BLaER1 (cell line): ENCODE measurements around the gene SND1.

Source experiments
- H3K27ac ChIP-seq: shearing (Covaris generic); formaldehyde crosslinking; 2 replicates; pipeline ENCODE4 v1.8.1; 2022
- H3K27me3 ChIP-seq: shearing (Covaris generic); formaldehyde crosslinking; 2 replicates; pipeline ENCODE4 v1.8.1; 2022
- H3K36me3 ChIP-seq: shearing (Covaris generic); formaldehyde crosslinking; 2 replicates; pipeline ENCODE4 v1.8.1; 2022
- H3K4me1 ChIP-seq: shearing (Covaris generic); formaldehyde crosslinking; 2 replicates; pipeline ENCODE4 v1.8.1; 2022
- H3K4me2 ChIP-seq: shearing (Covaris generic); formaldehyde crosslinking; 2 replicates; pipeline ENCODE4 v1.8.1; 2022
- H3K4me3 ChIP-seq: shearing (Covaris generic); formaldehyde crosslinking; 2 replicates; pipeline ENCODE4 v1.8.1; 2022
- H3K9ac ChIP-seq: shearing (Covaris generic); formaldehyde crosslinking; 2 replicates; pipeline ENCODE4 v1.8.1; 2022
- H3K9me3 ChIP-seq: shearing (Covaris generic); formaldehyde crosslinking; 2 replicates; pipeline ENCODE4 v1.8.1; 2022
- H4K20me1 ChIP-seq: shearing (Covaris generic); formaldehyde crosslinking; 2 replicates; pipeline ENCODE4 v1.8.1; 2022
- Cebpa-rat ChIP-seq: shearing (Covaris generic); IDR thresholded peaks from 2 replicates; pipeline ENCODE4 v1.8.1; 2022

The SND1 gene

DNA sequence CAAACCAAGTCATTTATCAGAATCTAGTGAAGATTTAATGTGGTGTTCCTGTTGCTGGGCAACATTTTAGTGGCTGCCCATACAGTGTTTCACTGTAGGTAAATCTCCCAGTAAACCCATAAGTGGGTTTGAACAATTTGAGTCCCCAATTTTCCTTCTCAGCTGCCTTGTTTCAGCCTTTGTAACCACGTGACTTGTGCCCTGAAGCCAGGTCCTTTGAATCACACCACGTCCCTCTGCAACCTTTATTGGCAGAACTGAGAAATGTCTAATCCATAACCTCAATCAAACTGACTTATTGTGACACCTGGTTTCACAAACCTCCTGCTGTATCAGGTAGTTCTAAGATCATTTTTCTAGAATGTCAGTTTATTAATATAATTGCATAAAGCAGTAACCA is 30.1 kb downstream of the SND1 start:
- Histone ChIP-seq H3K27me3 (no peaks in the 10 kb centered on the region), H3K4me2 (no peak overlapping the region), H3K9ac (no peak overlapping the region), H3K4me3 (no peak overlapping the region), H3K4me1 (peaks cover 22% of the 10 kb centered on the region), H4K20me1 (peaks cover 57% of the 10 kb centered on the region), H3K27ac (no peak overlapping the region), H3K9me3 (peaks cover 46% of the 10 kb centered on the region), H3K36me3 (peaks cover 76% of the 10 kb centered on the region)
- no peak for TF ChIP-seq Cebpa-rat

DNA sequence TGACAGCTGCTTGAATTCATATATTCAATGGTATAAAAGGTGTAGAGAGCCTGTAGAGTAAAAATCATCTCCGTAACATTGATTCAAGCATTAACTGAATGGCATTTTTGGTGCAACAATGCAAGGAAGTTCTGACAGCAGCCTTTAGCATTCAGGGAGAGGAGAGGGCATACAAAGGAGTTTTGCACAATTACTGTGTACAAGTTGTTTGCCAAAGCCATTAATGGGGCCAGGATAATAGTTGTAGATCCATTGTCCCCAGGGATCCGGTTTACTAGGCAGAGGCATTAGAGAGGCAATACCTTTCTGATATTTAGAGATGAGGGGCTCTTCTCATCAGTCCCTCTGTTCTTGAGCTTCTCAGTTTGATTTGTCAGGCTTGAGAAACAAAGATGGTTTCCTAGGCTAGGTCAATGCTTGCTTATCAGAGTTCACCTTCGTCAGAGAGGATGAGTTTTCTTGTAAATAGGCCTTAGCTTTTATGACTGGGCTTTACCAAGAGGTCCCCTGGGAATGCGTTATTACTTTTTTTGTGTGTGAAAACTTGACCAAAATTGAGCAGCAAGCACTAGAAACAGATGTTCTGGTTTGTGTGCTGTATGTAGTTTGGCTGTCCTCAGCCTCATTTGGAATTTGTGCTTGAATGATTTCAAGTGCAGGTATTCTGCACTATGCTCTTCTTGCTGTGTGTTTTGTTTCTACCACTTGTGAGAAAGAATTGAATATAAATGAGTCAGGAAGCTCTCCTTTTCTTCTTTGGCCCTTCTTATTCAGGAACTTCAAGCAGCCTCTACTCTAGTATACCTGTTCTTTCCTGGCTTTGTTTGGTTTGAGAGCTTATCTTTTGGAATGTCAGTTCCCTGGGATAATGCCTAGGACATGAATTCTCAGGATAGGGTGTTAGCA is 32.0 kb downstream of the SND1 start:
- Histone ChIP-seq H3K27ac (no peak overlapping the region), H3K9me3 (peaks cover 28% of the 10 kb centered on the region), H3K36me3 (peaks cover 76% of the 10 kb centered on the region), H3K4me2 (no peak overlapping the region), H3K9ac (no peak overlapping the region), H3K4me1 (peaks cover 22% of the 10 kb centered on the region), H4K20me1 (peaks cover 64% of the 10 kb centered on the region), H3K27me3 (no peaks in the 10 kb centered on the region), H3K4me3 (no peak overlapping the region)
- TF ChIP-seq Cebpa-rat, result no peak

DNA sequence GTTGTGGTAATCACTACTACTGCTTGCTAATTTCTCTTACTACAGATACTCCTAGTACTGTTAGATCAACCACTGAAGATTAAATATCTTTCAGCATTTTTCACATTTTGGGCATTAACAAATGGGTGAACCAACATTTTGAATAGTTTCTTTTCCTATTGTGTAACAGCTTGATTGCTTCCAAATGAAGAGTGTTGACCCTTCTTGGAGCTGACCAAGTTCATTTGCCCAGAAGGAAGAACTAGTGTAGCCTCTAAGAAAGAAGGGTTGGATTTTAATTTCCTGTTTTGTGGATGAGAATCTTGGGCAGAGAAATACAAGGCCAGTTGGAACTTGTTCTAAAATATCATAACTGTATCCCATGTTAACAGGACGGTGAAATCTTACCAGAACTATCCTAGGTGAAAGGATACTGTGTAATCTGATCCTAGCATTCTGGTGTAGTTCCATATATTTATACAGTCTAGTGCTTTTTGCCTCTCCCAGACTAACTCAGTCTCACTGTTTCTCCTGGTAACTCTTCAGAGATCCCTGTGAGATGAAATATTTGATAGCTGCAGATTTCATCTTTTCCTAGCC is 37.3 kb downstream of the SND1 start:
- H3K36me3 ChIP-seq, result peaks cover 90% of the 10 kb centered on the region
- H3K27me3 ChIP-seq, result no peaks in the 10 kb centered on the region
- no peak overlapping the region for H3K4me3 ChIP-seq
- H4K20me1 ChIP-seq, result peaks cover 68% of the 10 kb centered on the region
- TF ChIP-seq Cebpa-rat, result no peak
- H3K27ac ChIP-seq, result no peak overlapping the region
- H3K9me3 ChIP-seq, result no peaks in the 10 kb centered on the region
- no peak overlapping the region for H3K4me2 ChIP-seq
- peaks cover 8% of the 10 kb centered on the region; the same call in 1 of the 2 replicates for H3K4me1 ChIP-seq
- no peak overlapping the region for H3K9ac ChIP-seq

DNA sequence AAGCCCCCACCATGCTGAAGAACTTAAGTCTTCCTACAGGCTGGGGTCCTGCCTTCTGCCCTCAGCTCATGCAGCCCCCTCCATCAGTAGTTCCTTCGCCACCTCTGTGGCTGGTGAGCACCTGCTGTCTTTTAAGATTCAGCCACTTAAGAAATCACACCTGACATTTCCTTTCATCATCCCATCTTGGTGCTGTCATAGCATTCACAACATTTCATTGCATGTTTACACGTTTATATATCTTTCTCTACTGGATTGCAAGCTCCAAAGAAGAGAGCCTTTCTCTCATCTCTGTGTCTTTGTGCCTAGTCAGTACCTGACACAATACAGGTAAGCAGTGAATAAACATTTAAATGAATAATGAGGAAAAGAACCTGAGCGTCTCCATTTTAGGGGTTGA is 38.3 kb downstream of the SND1 start:
- Histone ChIP-seq H3K27ac (no peak overlapping the region), H3K4me3 (no peak overlapping the region), H3K27me3 (no peaks in the 10 kb centered on the region), H3K4me2 (no peak overlapping the region), H3K9ac (no peak overlapping the region), H4K20me1 (peaks cover 68% of the 10 kb centered on the region), H3K4me1 (peaks cover 5% of the 10 kb centered on the region; the same call in 1 of the 2 replicates), H3K9me3 (no peaks in the 10 kb centered on the region), H3K36me3 (peaks cover 99% of the 10 kb centered on the region)
- TF ChIP-seq Cebpa-rat, result no peak

DNA sequence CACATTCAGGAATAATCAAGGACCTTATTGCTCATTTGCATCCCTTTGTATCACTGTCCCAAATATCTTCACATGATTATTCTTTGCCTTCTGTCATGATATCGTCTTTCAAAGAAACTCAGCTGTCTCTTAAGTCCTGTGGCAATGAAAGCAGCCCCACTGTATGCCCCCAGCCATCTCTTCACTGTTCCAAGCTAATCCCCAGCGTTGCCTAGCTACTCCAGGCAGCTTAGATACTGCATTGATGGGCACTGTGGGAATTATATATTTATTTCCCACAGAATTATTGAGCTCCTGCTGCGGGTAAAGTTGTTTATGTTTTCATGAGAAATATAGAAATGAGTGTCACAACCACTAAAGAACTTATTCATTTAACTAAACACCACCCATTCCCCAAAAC is 38.8 kb downstream of the SND1 start:
- no peak for TF ChIP-seq Cebpa-rat
- H3K27ac ChIP-seq, result no peak overlapping the region
- no peaks in the 10 kb centered on the region for H3K27me3 ChIP-seq
- no peak overlapping the region for H3K4me3 ChIP-seq
- H3K36me3 ChIP-seq, result peaks cover 99% of the 10 kb centered on the region
- H3K9ac ChIP-seq, result no peak overlapping the region
- no peak overlapping the region for H3K4me2 ChIP-seq
- peaks cover 68% of the 10 kb centered on the region for H4K20me1 ChIP-seq
- 0 out of 2 replicates have a peak, but pooled peaks cover under 1% of the 10 kb centered on the region for H3K4me1 ChIP-seq
- H3K9me3 ChIP-seq, result no peaks in the 10 kb centered on the region

DNA sequence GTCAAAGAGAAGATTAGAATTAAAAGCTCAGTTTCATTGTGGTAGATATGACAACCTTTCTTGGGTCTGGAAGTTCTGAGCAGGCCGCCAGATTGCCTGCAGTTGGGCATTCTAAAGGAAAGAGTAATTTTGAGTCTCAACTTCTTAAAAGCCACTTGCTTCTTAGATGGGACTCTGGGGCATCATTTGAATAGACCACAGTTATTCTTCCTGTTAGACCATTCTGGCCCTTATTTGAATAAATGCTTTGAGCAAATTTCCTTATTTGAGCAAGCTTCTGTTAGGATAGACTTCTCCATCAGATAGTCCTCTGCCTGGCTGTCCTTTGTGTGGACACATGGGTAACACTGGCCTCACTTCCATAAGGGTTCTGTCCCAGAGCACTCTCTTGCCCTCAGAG is 40.2 kb downstream of the SND1 start:
- Histone ChIP-seq H3K4me1 (no peaks in the 10 kb centered on the region), H3K27ac (no peak overlapping the region), H3K4me3 (no peak overlapping the region), H4K20me1 (peaks cover 63% of the 10 kb centered on the region), H3K9ac (no peak overlapping the region), H3K27me3 (no peaks in the 10 kb centered on the region), H3K36me3 (peaks cover 96% of the 10 kb centered on the region), H3K4me2 (no peak overlapping the region), H3K9me3 (no peaks in the 10 kb centered on the region)
- no peak for TF ChIP-seq Cebpa-rat

DNA sequence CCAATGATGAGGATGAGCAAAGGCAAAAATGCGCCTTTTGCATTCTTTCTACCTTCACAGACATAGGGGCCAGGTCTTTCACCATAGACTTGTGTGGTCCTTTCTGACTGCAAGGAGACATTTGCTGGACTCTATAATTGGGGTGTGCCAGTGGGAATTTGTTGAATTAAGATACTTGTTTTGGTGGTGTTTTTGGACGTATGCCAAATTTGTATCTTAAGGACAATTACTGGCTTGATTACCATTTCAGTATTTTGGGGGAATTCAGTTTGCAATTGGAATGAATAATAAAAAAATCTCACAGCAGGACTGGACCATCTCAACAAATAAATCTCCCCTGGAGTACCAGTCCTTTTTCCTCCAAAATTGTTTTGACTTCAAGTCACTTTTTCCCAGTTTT is 47.9 kb downstream of the SND1 start:
- H3K9me3 ChIP-seq, result no peaks in the 10 kb centered on the region
- no peak overlapping the region for H3K27ac ChIP-seq
- H3K4me1 ChIP-seq, result no peaks in the 10 kb centered on the region
- TF ChIP-seq Cebpa-rat, result no peak
- H3K27me3 ChIP-seq, result no peaks in the 10 kb centered on the region
- H3K4me2 ChIP-seq, result no peak overlapping the region
- peaks cover 96% of the 10 kb centered on the region for H3K36me3 ChIP-seq
- peaks cover 48% of the 10 kb centered on the region for H4K20me1 ChIP-seq
- no peak overlapping the region for H3K4me3 ChIP-seq
- H3K9ac ChIP-seq, result no peak overlapping the region

DNA sequence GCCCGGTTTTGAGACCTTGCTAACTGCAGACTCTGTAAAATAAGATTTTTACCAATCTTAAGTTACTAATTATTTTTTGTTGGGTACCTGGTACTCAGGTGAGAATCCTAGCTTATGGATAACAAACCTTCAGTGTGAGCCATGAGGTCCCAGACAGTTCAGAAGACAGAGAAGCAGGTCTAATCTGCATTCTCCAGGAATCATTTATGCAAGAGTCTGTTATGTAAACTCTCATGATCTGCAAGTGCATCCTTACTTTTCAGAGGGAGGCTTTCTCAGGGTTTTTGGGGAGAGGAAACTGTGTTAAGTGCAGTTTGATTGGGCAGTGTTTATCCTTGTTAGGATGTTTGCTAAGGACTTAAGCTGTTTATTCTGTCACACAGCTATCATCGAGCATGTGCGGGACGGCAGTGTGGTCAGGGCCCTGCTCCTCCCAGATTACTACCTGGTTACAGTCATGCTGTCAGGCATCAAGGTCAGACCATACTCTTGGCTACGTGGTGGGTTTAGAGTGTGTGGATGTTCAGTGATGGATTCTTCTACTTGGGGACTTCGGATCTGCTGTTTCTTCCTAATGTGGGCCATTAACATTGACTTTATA is 50.2 kb downstream of the SND1 start:
- H3K27ac ChIP-seq, result no peak overlapping the region
- no peak for TF ChIP-seq Cebpa-rat

DNA sequence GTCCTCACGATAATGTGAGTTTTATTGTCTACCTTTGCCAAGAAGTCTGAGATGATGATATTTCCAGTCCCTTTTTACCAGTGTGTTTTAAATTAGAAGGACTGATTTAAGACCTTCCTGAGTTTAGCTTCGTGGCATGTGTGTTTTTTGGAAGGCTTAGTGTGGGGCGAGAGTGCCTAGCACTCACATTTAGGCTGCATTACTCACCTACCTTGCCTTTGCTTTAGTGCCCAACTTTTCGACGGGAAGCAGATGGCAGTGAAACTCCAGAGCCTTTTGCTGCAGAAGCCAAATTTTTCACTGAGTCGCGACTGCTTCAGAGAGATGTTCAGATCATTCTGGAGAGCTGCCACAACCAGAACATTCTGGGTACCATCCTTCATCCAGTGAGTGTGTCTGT is 50.9 kb downstream of the SND1 start:
- no peak for TF ChIP-seq Cebpa-rat
- no peak overlapping the region for H3K9ac ChIP-seq
- H3K9me3 ChIP-seq, result no peaks in the 10 kb centered on the region
- H3K4me1 ChIP-seq, result no peaks in the 10 kb centered on the region
- H4K20me1 ChIP-seq, result peaks cover 29% of the 10 kb centered on the region
- H3K27ac ChIP-seq, result no peak overlapping the region
- H3K4me3 ChIP-seq, result no peak overlapping the region
- H3K27me3 ChIP-seq, result no peaks in the 10 kb centered on the region
- peaks cover 98% of the 10 kb centered on the region for H3K36me3 ChIP-seq
- H3K4me2 ChIP-seq, result no peak overlapping the region

More for the DNA sequence above, 50.2 kb downstream of the SND1 start:
- no peaks in the 10 kb centered on the region for H3K4me1 ChIP-seq
- no peak overlapping the region for H3K4me2 ChIP-seq
- no peaks in the 10 kb centered on the region for H3K27me3 ChIP-seq
- H4K20me1 ChIP-seq, result peaks cover 36% of the 10 kb centered on the region
- H3K4me3 ChIP-seq, result no peak overlapping the region
- H3K9ac ChIP-seq, result no peak overlapping the region
- H3K9me3 ChIP-seq, result no peaks in the 10 kb centered on the region
- H3K36me3 ChIP-seq, result peaks cover 98% of the 10 kb centered on the region

DNA sequence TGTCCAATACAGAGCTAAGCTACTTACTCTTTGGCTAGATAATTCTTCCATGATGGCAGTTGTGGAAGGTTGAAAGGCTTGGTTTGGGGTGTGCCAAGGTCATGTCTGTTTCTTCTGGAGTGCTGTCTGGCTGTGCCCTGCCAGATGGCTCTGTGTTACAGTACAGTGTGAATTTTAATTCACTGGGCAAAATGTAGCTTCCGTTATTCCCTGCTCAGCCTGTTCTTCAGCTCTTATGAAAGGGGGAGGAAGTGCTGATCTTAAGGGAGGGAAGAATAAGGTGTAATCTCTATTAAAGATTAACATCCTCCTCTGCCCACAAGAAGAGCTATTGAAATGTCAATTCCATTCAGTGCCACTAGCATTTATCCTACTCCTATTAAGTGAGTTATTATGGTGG is 52.2 kb downstream of the SND1 start:
- Histone ChIP-seq H3K36me3 (peaks cover 98% of the 10 kb centered on the region), H4K20me1 (peaks cover 24% of the 10 kb centered on the region), H3K27ac (no peak overlapping the region), H3K4me1 (no peaks in the 10 kb centered on the region), H3K27me3 (no peaks in the 10 kb centered on the region), H3K9me3 (no peaks in the 10 kb centered on the region), H3K4me2 (no peak overlapping the region), H3K9ac (no peak overlapping the region), H3K4me3 (no peak overlapping the region)
- no peak for TF ChIP-seq Cebpa-rat
